Adrenal gland (tissue), 12 donors: ENCODE data around the gene WDHD1. TPM values are rescaled to one million over a fixed set of nuclear protein-coding genes. Genes with fewer than 3 reads are reported as not detected.

ENCODE experiments used
- DNase-seq, 7 donors: peaks; one replicate each; pipeline ENCODE4 v3.0.0-alpha.2; 2019 to 2020
- H3K27ac ChIP-seq, 5 donors: fragments of 200-600 bp; sonication (generic) in 4 of 5; 1 replicate in 3 of 5; 2 replicates in 2 of 5; pipeline versions ENCODE4 v1.5.1 to v1.8.0; 2016 to 2020; ENCODE audit warnings: mild to moderate bottlenecking in 1 of 5
- H3K27me3 ChIP-seq: fragments of 200-600 bp; 2 replicates; pipeline ENCODE4 v1.8.0; 2021
- H3K36me3 ChIP-seq, 2 donors: fragments of 200-600 bp; replicated peaks in 1 of 2; 1 replicate in 1 of 2; 2 replicates in 1 of 2; pipeline versions ENCODE4 v1.5.1 to v1.8.0; 2018 to 2022
- H3K4me1 ChIP-seq, 2 donors: fragments of 200-600 bp; replicated peaks in 1 of 2; 1 replicate in 1 of 2; 2 replicates in 1 of 2; pipeline versions ENCODE4 v1.5.1 to v1.8.0; 2018 to 2021
- H3K4me3 ChIP-seq, 4 donors: fragments of 200-600 bp; sonication (generic) in 3 of 4; one replicate each; pipeline ENCODE4 v1.5.1; 2016 to 2018
- H3K9me3 ChIP-seq, 3 donors: fragments of 200-600 bp; sonication (generic) in 1 of 3; replicated peaks in 1 of 3; 1 replicate in 2 of 3; 2 replicates in 1 of 3; pipeline versions ENCODE4 v1.5.1 to v1.8.0; 2016 to 2021
- POLR2A ChIP-seq, 2 donors: fragments of 450-650 bp; IDR thresholded peaks; one replicate each; pipeline ENCODE4 v1.6.1; 2017; ENCODE audit warnings: antibody characterized with exemption in 2 of 2, mild to moderate bottlenecking in 2 of 2, moderate library complexity in 1 of 2
- WGBS, 4 donors: extraction: QIAGEN DNeasy Blood & Tissue Kit in 2 of 4; methylation state at CpG; one replicate each; pipeline versions ENCODE4 v1.1.5 to v1.1.7; 2013 to 2017; 5-methylcytosine and 5-hydroxymethylcytosine counted together
- intact Hi-C, 2 donors: fragments of 100-400 bp; cut with DNase I; formaldehyde crosslinking; loops; one replicate each; pipeline versions ENCODE4 v1.14.1 to v1.15.0; 2022 to 2023
- polyA plus RNA-seq, 3 donors: library from polyadenylated mRNA; stranded (reverse); fragments of 200-250 nt in 2 of 3; fragments of 350-450 nt in 1 of 3; fragmentation: Illumina TruSeq in 1 of 3; extraction: RNeasy Lipid Tissue Mini Kit (QIAGEN cat#74804) in 1 of 3; gene quantifications; one replicate each; pipeline ENCODE4 v1.2.3, GENCODE V29; 2013 to 2014
- total RNA-seq, 9 donors: library from RNA; depleted of rRNA in 4 of 9; stranded (reverse); fragments of >200 nt in 4 of 9; fragments of 120-200 nt in 1 of 9; fragmentation: NEBNext Ultra II Directional in 1 of 9; extraction: Animal tissue kit (Norgen Biotek cat#: 25700) in 1 of 9; gene quantifications; one replicate each; pipeline versions ENCODE4 v1.1.0 to v1.2.4, GENCODE V29; 2013 to 2023
- TF ChIP-seq, protein P1 (sequence below), 6 experiments: fragments of 450-650 bp in 4 of 6; fragments of 200-600 bp in 2 of 6; sonication (generic) in 1 of 6; IDR thresholded peaks; 1 replicate in 5 of 6; 2 replicates in 1 of 6; pipeline versions ENCODE4 v1.5.1 to v1.8.0; 2016 to 2021; ENCODE audit warnings: antibody characterized with exemption in 6 of 6, mild to moderate bottlenecking in 2 of 6, moderate library complexity in 1 of 6
- donor health status: healthy with polysubstance abuse.
- donor health status: Bipolar disorder and iron deficiency.
- donor health status: DM: yes; HTN: yes; CAD: no.
- donor health status: DM: no; HTN: no; CAD: no.
- donor health status: DM: no; HTN: no; CAD: no.
- donor health status: DM: yes; HTN: yes; CAD: no.

WDHD1 gene
- total and polyA plus RNA-seq, 12 donors = 0.64 to 8.7 (median 3.0) TPM

DNA sequence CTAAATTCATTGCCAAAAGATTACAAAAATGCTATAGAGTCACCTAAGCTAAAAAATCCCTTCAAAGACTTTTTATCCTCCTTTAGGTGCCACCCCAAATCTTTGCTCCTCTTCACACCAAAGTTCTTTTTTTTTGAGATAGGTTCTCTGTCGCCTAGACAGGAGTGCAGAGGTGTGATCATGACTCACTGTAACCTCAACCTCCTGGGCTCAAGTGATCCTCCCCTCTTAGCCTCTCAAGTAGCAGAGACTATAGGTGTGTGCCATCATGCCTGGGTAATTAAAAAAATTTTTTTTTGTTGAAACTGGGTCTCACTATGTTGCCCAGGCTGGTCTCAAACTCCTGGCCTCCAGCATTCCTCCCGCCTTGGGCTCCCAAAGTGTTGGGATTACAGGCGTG lies 47.9 kb downstream of the WDHD1 start:
- H3K36me3 ChIP-seq = no peaks in the 10 kb centered on the region
- DNase-seq = no peak
- no peak overlapping the region for H3K4me3 ChIP-seq
- H3K27me3 ChIP-seq = no peaks in the 10 kb centered on the region
- H3K9me3 ChIP-seq = no peaks in the 10 kb centered on the region
- intact Hi-C loops = no loop called here
- H3K4me1 ChIP-seq = peaks cover 0 to 4% of the 10 kb centered on the region in 2 donors
- no peak overlapping the region for H3K27ac ChIP-seq
- TF ChIP-seq POLR2A (IDR thresholded peaks at IDR 0.05) = no peak
- TF ChIP-seq, protein P1, sequence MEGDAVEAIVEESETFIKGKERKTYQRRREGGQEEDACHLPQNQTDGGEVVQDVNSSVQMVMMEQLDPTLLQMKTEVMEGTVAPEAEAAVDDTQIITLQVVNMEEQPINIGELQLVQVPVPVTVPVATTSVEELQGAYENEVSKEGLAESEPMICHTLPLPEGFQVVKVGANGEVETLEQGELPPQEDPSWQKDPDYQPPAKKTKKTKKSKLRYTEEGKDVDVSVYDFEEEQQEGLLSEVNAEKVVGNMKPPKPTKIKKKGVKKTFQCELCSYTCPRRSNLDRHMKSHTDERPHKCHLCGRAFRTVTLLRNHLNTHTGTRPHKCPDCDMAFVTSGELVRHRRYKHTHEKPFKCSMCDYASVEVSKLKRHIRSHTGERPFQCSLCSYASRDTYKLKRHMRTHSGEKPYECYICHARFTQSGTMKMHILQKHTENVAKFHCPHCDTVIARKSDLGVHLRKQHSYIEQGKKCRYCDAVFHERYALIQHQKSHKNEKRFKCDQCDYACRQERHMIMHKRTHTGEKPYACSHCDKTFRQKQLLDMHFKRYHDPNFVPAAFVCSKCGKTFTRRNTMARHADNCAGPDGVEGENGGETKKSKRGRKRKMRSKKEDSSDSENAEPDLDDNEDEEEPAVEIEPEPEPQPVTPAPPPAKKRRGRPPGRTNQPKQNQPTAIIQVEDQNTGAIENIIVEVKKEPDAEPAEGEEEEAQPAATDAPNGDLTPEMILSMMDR (IDR thresholded peaks at IDR 0.05) = no peak
- WGBS, 4 donors = 71 to 97% (median 85%) methylated on average over 3 of the region's 3 CpGs

GRCh38 chr14:54976316-54976715 lies 50.6 kb downstream of the WDHD1 start:
- no peak for DNase-seq
- Histone ChIP-seq H3K27ac (no peak overlapping the region), H3K4me3 (no peak overlapping the region), H3K36me3 (no peaks in the 10 kb centered on the region), H3K27me3 (no peaks in the 10 kb centered on the region), H3K4me1 (peaks cover 0 to 4% of the 10 kb centered on the region in 2 donors), H3K9me3 (no peaks in the 10 kb centered on the region)
- no peak for TF ChIP-seq POLR2A (IDR thresholded peaks at IDR 0.05)
- TF ChIP-seq, protein P1 (IDR thresholded peaks at IDR 0.05) = no peak
- WGBS, 4 donors = 74 to 78% (median 77%) methylated on average over 4 of the region's 4 CpGs
- intact Hi-C loops = no loop called here

- Histone ChIP-seq H3K4me3 (no peak overlapping the region), H3K27me3 (no peaks in the 10 kb centered on the region), H3K27ac (no peak overlapping the region), H3K36me3 (no peaks in the 10 kb centered on the region), H3K9me3 (no peaks in the 10 kb centered on the region), H3K4me1 (peaks cover 0 to 4% of the 10 kb centered on the region in 2 donors)
- DNase-seq = no peak
- intact Hi-C loops = no loop called here
- TF ChIP-seq, protein P1 (IDR thresholded peaks at IDR 0.05) = no peak
- no peak for TF ChIP-seq POLR2A (IDR thresholded peaks at IDR 0.05)
- 66 to 85% (median 78%) methylated on average over 3 of the region's 3 CpGs for WGBS, 4 donors
Observed at GRCh38 chr14:54975856-54976255, 51.0 kb downstream of the WDHD1 start.

- intact Hi-C loops = no loop called here
- no peak overlapping the region for H3K4me3 ChIP-seq
- no peaks in the 10 kb centered on the region for H3K27me3 ChIP-seq
- DNase-seq = no peak
- no peaks in the 10 kb centered on the region for H3K9me3 ChIP-seq
- H3K4me1 ChIP-seq = peaks cover 0 to 4% of the 10 kb centered on the region in 2 donors
- H3K27ac ChIP-seq = no peak overlapping the region
- no peaks in the 10 kb centered on the region for H3K36me3 ChIP-seq
- 56 to 72% (median 63%) methylated on average over 5 of the region's 5 CpGs for WGBS, 4 donors
- no peak for TF ChIP-seq POLR2A (IDR thresholded peaks at IDR 0.05)
- TF ChIP-seq, protein P1 (IDR thresholded peaks at IDR 0.05) = no peak
Observed at GRCh38 chr14:54974788-54975414, 52.0 kb downstream of the WDHD1 start.
